Osteocyte (in vitro differentiated cells): ENCODE measurements around the gene NUFIP1. TPM values are rescaled to one million over a fixed set of nuclear protein-coding genes. Genes with fewer than 3 reads are reported as not detected.
A peak's percentile ranks its signal among the peaks of the same experiment; 100 is the strongest.
"Not testable (repeated sequence)": the region's sequence is repeated elsewhere in the genome, so short reads cannot be mapped to it uniquely, and the experiment has no call there.

Experiments
- DNase-seq: peaks from one replicate; pipeline ENCODE4 v3.0.0; 2021; ENCODE audit warnings: mixed read lengths; ENCODE audit not compliant: unreplicated experiment; ENCODE audit errors: extremely low spot score
- H3K27ac Mint-ChIP-seq: one replicate; pipeline ENCODE4 v1.8.0; 2021; ENCODE audit warnings: mild to moderate bottlenecking, mixed read lengths; ENCODE audit not compliant: unreplicated experiment
- H3K27me3 Mint-ChIP-seq: one replicate; pipeline ENCODE4 v1.8.0; 2021; ENCODE audit warnings: mixed read lengths; ENCODE audit not compliant: unreplicated experiment
- H3K36me3 Mint-ChIP-seq: one replicate; pipeline ENCODE4 v1.8.0; 2021; ENCODE audit warnings: mixed read lengths; ENCODE audit not compliant: unreplicated experiment
- H3K4me1 Mint-ChIP-seq: one replicate; pipeline ENCODE4 v1.8.0; 2021; ENCODE audit warnings: mixed read lengths; ENCODE audit not compliant: unreplicated experiment
- H3K4me3 Mint-ChIP-seq: one replicate; pipeline ENCODE4 v1.8.0; 2021; ENCODE audit warnings: mild to moderate bottlenecking, moderate library complexity, mixed read lengths; ENCODE audit not compliant: unreplicated experiment
- H3K9me3 Mint-ChIP-seq: one replicate; pipeline ENCODE4 v1.8.0; 2021; ENCODE audit warnings: mixed read lengths; ENCODE audit not compliant: unreplicated experiment
- long read RNA-seq: library from polyadenylated mRNA; unstranded; transcript quantifications from one replicate; pipeline ENCODE4 v2.0.0, GENCODE V29; 2021
- total RNA-seq: library from RNA; stranded (reverse); gene quantifications from 2 replicates; pipeline ENCODE4 v1.2.1, GENCODE V29; 2021
- TF ChIP-seq, protein P1 (sequence below): fragments of 200-600 bp; sonication (generic); IDR thresholded peaks from 2 replicates; pipeline ENCODE4 v1.5.0; 2021; ENCODE audit warnings: antibody characterized with exemption, mild to moderate bottlenecking, moderate library complexity

NUFIP1 gene
- total RNA-seq: 6.9 and 7.8 TPM in 2 replicates
- long read RNA-seq, transcript NUFIP1-201 (10 exons, 3,492 nt): major isoform, 27 of 32 reads
- long read RNA-seq, partial matches to known transcripts: 5 of 32 reads
- long read RNA-seq, other reads (novel, unspliced or antisense): 0 of 32 reads

DNA sequence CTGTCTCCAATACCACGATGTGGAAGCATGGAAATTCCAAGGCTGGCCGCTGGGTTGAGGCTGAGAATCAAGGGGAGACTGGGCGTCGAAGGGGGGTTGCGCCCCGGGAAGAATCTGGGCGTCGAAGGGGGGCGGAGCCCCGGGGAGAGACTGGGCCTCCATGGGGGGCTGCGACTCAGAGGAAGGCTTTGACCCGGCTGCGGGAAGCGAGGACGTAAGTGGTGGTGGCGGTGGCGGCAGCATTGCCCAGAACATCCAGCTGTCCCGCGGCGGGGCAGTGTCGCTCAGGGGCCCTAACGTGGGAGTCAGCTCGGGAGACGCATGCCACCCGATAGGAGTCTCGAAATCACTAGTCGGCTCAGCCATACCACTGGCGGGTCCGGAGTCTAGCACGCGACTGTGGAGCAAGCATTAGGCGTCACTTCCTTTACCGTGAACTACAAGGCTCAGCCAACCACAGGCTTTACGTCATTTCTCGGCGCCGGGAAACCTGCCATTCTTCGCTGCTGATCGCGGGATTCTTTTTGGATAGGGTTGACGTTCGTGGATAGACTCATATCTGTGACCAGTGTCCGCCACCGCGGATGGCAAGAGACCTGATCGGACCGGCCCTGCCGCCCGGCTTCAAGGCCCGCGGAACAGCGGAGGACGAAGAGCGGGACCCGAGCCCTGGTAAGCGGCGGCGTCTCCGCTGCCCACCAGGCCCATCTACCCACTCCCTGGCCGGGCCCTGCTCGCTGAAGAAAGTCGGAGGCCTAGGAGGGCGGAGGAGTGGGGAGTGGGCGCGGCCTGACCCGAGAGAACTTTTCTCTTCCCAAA, at the start of gene NUFIP1, which contains the start of gene GPALPP1:
Gene NUFIP1 (minus strand): TSS at position 401 of the 819 bp plus-strand sequence. CDS start 35 bp downstream, at position 366.
Gene GPALPP1 (plus strand): TSS at position 468 of the 819 bp plus-strand sequence. CDS start 117 bp downstream, at position 585.
- H3K36me3 Mint-ChIP-seq: peaks cover 8% of the 10 kb centered on the region
- peak; percentile 95 for DNase-seq
- no peaks in the 10 kb centered on the region for H3K27me3 Mint-ChIP-seq
- peak within 1 kb of the TSS; percentile 96 for H3K4me3 Mint-ChIP-seq
- peak within 1 kb of the TSS; percentile 98 for H3K27ac Mint-ChIP-seq
- peaks cover 37% of the 10 kb centered on the region for H3K4me1 Mint-ChIP-seq
- TF ChIP-seq, protein P1, sequence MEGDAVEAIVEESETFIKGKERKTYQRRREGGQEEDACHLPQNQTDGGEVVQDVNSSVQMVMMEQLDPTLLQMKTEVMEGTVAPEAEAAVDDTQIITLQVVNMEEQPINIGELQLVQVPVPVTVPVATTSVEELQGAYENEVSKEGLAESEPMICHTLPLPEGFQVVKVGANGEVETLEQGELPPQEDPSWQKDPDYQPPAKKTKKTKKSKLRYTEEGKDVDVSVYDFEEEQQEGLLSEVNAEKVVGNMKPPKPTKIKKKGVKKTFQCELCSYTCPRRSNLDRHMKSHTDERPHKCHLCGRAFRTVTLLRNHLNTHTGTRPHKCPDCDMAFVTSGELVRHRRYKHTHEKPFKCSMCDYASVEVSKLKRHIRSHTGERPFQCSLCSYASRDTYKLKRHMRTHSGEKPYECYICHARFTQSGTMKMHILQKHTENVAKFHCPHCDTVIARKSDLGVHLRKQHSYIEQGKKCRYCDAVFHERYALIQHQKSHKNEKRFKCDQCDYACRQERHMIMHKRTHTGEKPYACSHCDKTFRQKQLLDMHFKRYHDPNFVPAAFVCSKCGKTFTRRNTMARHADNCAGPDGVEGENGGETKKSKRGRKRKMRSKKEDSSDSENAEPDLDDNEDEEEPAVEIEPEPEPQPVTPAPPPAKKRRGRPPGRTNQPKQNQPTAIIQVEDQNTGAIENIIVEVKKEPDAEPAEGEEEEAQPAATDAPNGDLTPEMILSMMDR: peak; percentile 5
- H3K9me3 Mint-ChIP-seq: no peaks in the 10 kb centered on the region

DNA sequence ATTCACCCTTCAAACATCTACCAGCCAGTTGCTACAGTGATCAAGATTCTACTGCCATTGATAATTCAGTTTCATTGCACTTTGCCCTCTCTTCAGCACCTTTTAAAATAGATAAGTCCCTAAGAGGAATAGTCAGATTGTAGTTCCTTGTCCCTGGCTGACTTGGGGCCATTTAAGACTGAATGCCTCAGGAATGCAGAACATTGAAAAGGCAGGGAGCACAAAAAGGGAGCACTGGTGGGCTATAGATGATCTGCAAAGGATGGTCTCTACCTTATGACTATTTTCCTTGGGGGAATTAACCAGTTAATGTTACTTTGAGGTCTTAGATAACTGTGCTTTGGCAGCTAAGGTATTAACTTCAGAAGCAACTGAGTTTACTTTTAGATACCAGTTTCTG, 46.9 kb upstream of the NUFIP1 start:
- H3K36me3 Mint-ChIP-seq: peaks cover 12% of the 10 kb centered on the region
- H3K9me3 Mint-ChIP-seq: no peaks in the 10 kb centered on the region
- no peak for DNase-seq
- no peak overlapping the region for H3K27ac Mint-ChIP-seq
- H3K4me3 Mint-ChIP-seq: no peak overlapping the region
- H3K27me3 Mint-ChIP-seq: no peaks in the 10 kb centered on the region
- TF ChIP-seq, protein P1: no peak
- H3K4me1 Mint-ChIP-seq: no peaks in the 10 kb centered on the region

GRCh38 chr13:45034342-45034741, 45.1 kb upstream of the NUFIP1 start:
- H3K27ac Mint-ChIP-seq: no peak overlapping the region
- H3K27me3 Mint-ChIP-seq: no peaks in the 10 kb centered on the region
- TF ChIP-seq, protein P1: no peak
- H3K4me3 Mint-ChIP-seq: no peak overlapping the region
- DNase-seq: no peak
- H3K9me3 Mint-ChIP-seq: no peaks in the 10 kb centered on the region
- peaks cover 15% of the 10 kb centered on the region for H3K36me3 Mint-ChIP-seq
- no peaks in the 10 kb centered on the region for H3K4me1 Mint-ChIP-seq

- Mint-ChIP-seq H3K4me1 (peaks cover 2% of the 10 kb centered on the region), H3K27ac (no peak overlapping the region), H3K9me3 (no peaks in the 10 kb centered on the region), H3K36me3 (peaks cover 40% of the 10 kb centered on the region), H3K4me3 (no peak overlapping the region), H3K27me3 (no peaks in the 10 kb centered on the region)
- DNase-seq: no peak
- TF ChIP-seq, protein P1: no peak
These were observed 35.6 kb upstream of the NUFIP1 start for GRCh38 chr13:45024847-45025246.

DNA sequence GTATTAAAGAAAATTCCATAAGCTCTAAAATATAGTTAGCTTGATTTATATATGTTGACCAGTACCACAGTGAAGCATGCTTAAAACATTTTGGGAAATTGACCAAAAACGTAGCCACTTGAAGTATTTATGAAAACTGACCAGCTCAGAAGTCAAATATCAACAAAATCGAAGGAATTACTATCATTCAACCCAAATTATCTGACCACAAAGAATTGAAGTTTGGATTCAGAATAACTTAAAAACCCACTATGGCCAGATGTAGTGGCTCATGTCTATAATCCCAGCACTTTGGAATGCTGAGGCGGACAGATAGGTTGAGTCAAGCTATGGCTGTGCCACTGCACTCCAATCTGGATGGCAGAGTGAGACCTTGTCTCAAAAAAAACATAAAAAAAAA, 32.0 kb upstream of the NUFIP1 start:
- Mint-ChIP-seq H3K27ac (no peak overlapping the region), H3K4me1 (peaks cover 2% of the 10 kb centered on the region), H3K4me3 (no peak overlapping the region), H3K9me3 (no peaks in the 10 kb centered on the region), H3K36me3 (peaks cover 39% of the 10 kb centered on the region), H3K27me3 (no peaks in the 10 kb centered on the region)
- DNase-seq: no peak
- TF ChIP-seq, protein P1: no peak

- not testable (repeated sequence) for H3K27ac Mint-ChIP-seq, H3K4me3 Mint-ChIP-seq, DNase-seq
These were observed 30.7 kb upstream of the NUFIP1 start for GRCh38 chr13:45019981-45020380.

More at GRCh38 chr13:45019981-45020380, 30.7 kb upstream of the NUFIP1 start:
- not testable (repeated sequence) for H3K4me1 Mint-ChIP-seq, H3K9me3 Mint-ChIP-seq, H3K27me3 Mint-ChIP-seq
- peaks cover 40% of the 10 kb centered on the region for H3K36me3 Mint-ChIP-seq
